Smooth muscle cell (in vitro differentiated cells): ENCODE measurements around the gene RLN3. TPM values are rescaled to one million over a fixed set of nuclear protein-coding genes. Genes with fewer than 3 reads are reported as not detected.
A peak's percentile ranks its signal among the peaks of the same experiment; 100 is the strongest.

Experiments used
- DNase-seq: peaks from one replicate; lab custom pipeline; 2025; ENCODE audit not compliant: unreplicated experiment; lab: John Stamatoyannopoulos, UW
- H2AFZ ChIP-seq: fragments of 200-600 bp; sonication (generic); 2 replicates; pipeline ENCODE4 v1.6.0; 2016; ENCODE audit warnings: antibody characterized with exemption, low read depth, mild to moderate bottlenecking
- H3F3A ChIP-seq: fragments of 200-600 bp; sonication (generic); 2 replicates; pipeline ENCODE4 v1.6.0; 2017; ENCODE audit warnings: antibody characterized with exemption, low read depth
- H3K27ac ChIP-seq: fragments of 200-600 bp; sonication (generic); 2 replicates; pipeline ENCODE4 v1.5.1; 2016; ENCODE audit warnings: low read depth, mild to moderate bottlenecking
- H3K27me3 ChIP-seq: fragments of 200-600 bp; sonication (generic); 2 replicates; pipeline ENCODE4 v1.6.1; 2016; ENCODE audit warnings: low read depth, mild to moderate bottlenecking
- H3K36me3 ChIP-seq: fragments of 200-600 bp; sonication (generic); 2 replicates; pipeline ENCODE4 v1.5.1; 2016; ENCODE audit warnings: low read depth
- H3K4me1 ChIP-seq: fragments of 200-600 bp; sonication (generic); 2 replicates; pipeline ENCODE4 v1.5.1; 2016; ENCODE audit warnings: low read depth
- H3K4me2 ChIP-seq: fragments of 200-600 bp; sonication (generic); 2 replicates; pipeline ENCODE4 v1.6.0; 2016; ENCODE audit warnings: mild to moderate bottlenecking
- H3K4me3 ChIP-seq: fragments of 200-600 bp; sonication (generic); 2 replicates; pipeline ENCODE4 v1.5.1; 2016; ENCODE audit warnings: mild to moderate bottlenecking
- H3K79me2 ChIP-seq: fragments of 200-600 bp; sonication (generic); 2 replicates; pipeline ENCODE4 v1.6.0; 2016; ENCODE audit warnings: low read depth, mild to moderate bottlenecking
- H3K9ac ChIP-seq: fragments of 200-600 bp; sonication (generic); 2 replicates; pipeline ENCODE4 v1.6.0; 2016; ENCODE audit warnings: low read depth
- H3K9me3 ChIP-seq: fragments of 200-600 bp; sonication (generic); replicated peaks from 2 replicates; pipeline ENCODE4 v1.5.1; 2016; ENCODE audit warnings: low read depth
- H4K20me1 ChIP-seq: fragments of 200-600 bp; sonication (generic); 2 replicates; pipeline ENCODE4 v1.6.0; 2016; ENCODE audit warnings: low read depth
- WGBS: methylation state at CpG from one replicate; pipeline ENCODE4 v1.1.7; 2016; ENCODE audit warnings: low lambda C conversion rate; 5-methylcytosine and 5-hydroxymethylcytosine counted together
- polyA plus RNA-seq: library from polyadenylated mRNA; unstranded; fragments of >200 nt; fragmentation: Nextera tagmentation; extraction: Ambion mirVana; gene quantifications from 2 replicates; pipeline ENCODE4 v1.2.1, GENCODE V29; 2016
- total RNA-seq: library from RNA; depleted of rRNA; stranded (reverse); fragments of >200 nt; gene quantifications from 2 replicates; pipeline ENCODE4 v1.2.3, GENCODE V29; 2014
- TF ChIP-seq, protein P1 (sequence below): fragments of 200-600 bp; sonication (generic); IDR thresholded peaks from 2 replicates; pipeline ENCODE4 v1.5.1; 2017; ENCODE audit warnings: borderline replicate concordance, mild to moderate bottlenecking, antibody characterized with exemption; ENCODE audit not compliant: insufficient read depth, poor library complexity, severe bottlenecking

RLN3 gene
- total and polyA plus RNA-seq, 2 experiments from 2014 or later, result not detected

DNA sequence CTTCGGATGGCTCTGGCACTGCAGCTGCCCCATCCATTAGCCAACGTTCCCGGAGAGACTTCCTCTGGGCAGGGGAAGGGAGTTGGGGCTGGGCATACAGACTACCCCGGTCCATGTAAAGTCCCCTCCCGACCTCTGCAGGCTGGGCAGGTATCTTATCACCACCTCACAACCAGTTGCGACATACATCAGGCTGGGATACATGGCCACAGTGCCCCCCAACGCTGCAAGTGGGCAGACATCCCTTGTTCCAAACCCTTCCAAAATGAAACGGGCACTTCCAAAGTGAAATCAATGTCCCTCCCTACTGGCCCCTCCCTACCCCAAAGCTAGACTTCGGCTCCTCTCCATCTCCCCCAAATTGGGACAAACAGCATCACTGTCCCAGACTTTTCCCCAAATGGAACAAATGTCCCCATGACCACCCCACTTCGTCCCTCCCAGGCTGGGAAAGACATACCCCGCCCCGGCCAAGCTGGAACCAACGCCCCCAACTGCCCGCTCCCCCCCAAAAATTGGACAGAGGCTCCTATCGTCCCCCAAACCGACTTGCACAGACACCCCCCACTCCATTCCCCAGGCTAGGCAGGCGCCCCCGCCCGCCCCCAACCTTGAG lies 28.9 kb downstream of the RLN3 start:
- no peak overlapping the region for H2AFZ ChIP-seq
- H3K27me3 ChIP-seq, result peaks cover 9% of the 10 kb centered on the region
- no peak overlapping the region for H3K9ac ChIP-seq
- TF ChIP-seq, protein P1, sequence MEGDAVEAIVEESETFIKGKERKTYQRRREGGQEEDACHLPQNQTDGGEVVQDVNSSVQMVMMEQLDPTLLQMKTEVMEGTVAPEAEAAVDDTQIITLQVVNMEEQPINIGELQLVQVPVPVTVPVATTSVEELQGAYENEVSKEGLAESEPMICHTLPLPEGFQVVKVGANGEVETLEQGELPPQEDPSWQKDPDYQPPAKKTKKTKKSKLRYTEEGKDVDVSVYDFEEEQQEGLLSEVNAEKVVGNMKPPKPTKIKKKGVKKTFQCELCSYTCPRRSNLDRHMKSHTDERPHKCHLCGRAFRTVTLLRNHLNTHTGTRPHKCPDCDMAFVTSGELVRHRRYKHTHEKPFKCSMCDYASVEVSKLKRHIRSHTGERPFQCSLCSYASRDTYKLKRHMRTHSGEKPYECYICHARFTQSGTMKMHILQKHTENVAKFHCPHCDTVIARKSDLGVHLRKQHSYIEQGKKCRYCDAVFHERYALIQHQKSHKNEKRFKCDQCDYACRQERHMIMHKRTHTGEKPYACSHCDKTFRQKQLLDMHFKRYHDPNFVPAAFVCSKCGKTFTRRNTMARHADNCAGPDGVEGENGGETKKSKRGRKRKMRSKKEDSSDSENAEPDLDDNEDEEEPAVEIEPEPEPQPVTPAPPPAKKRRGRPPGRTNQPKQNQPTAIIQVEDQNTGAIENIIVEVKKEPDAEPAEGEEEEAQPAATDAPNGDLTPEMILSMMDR, result no peak
- no peaks in the 10 kb centered on the region for H3K36me3 ChIP-seq
- H3K4me3 ChIP-seq, result peak overlapping the region; percentile 47
- no peaks in the 10 kb centered on the region for H3F3A ChIP-seq
- no peak overlapping the region for H3K27ac ChIP-seq
- DNase-seq, result no peak
- peak overlapping the region; percentile 85 for H3K4me2 ChIP-seq
- H3K9me3 ChIP-seq, result no peaks in the 10 kb centered on the region
- no peaks in the 10 kb centered on the region for H3K4me1 ChIP-seq
- no peaks in the 10 kb centered on the region for H3K79me2 ChIP-seq
- 41% methylated on average over 13 of the region's 19 CpGs for WGBS
- no peaks in the 10 kb centered on the region for H4K20me1 ChIP-seq

- Histone ChIP-seq H2AFZ (no peak overlapping the region), H3K4me2 (peak overlapping the region; percentile 85), H3K27ac (no peak overlapping the region), H4K20me1 (no peaks in the 10 kb centered on the region), H3K36me3 (no peaks in the 10 kb centered on the region), H3K9me3 (no peaks in the 10 kb centered on the region), H3K4me1 (no peaks in the 10 kb centered on the region), H3K4me3 (peak overlapping the region; percentile 47), H3K79me2 (no peaks in the 10 kb centered on the region), H3K9ac (no peak overlapping the region), H3K27me3 (peaks cover 9% of the 10 kb centered on the region), H3F3A (no peaks in the 10 kb centered on the region)
- WGBS, result 50% methylated on average over 12 of the region's 17 CpGs
- TF ChIP-seq, protein P1, result no peak
- no peak for DNase-seq
Observed at GRCh38 chr19:14058182-14059092, 30.5 kb downstream of the RLN3 start.

DNA sequence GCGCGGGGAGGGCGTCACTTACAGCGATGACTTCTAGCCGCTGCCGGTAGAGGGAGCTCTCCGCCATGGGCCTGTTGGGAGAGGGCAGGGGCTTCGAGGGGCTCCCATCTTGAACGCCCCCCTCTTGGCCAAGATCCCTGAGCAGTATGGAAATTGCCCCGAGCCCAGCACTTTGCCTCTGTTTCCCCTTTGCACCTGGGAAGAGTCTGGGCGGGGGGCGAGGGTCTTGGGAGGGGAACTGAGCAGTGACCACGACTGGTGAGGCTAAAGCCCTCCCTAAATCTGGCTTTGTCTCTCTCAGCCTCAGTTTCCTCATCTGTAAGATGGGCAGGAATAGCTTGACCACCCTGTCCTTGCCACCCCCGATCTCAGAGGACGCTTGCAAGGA lies 31.1 kb downstream of the RLN3 start:
- no peaks in the 10 kb centered on the region for H3K79me2 ChIP-seq
- no peak overlapping the region for H2AFZ ChIP-seq
- H3K4me2 ChIP-seq, result no peak overlapping the region
- no peak for DNase-seq
- H3K27ac ChIP-seq, result no peak overlapping the region
- H3K9ac ChIP-seq, result no peak overlapping the region
- H3K36me3 ChIP-seq, result no peaks in the 10 kb centered on the region
- H4K20me1 ChIP-seq, result no peaks in the 10 kb centered on the region
- no peaks in the 10 kb centered on the region for H3K4me1 ChIP-seq
- peaks cover 9% of the 10 kb centered on the region for H3K27me3 ChIP-seq
- no peaks in the 10 kb centered on the region for H3F3A ChIP-seq
- H3K9me3 ChIP-seq, result no peaks in the 10 kb centered on the region
- H3K4me3 ChIP-seq, result no peak overlapping the region
- TF ChIP-seq, protein P1, result peak; percentile 52
- 43% methylated on average over 15 of the region's 15 CpGs for WGBS
